Amygdala (tissue), 56 donors: ENCODE data around the gene PNMA8C.
"Not testable (repeated sequence)": the region's sequence is repeated elsewhere in the genome, so short reads cannot be mapped to it uniquely, and the experiment has no call there.

Experiments
- DNase-seq, 56 donors: peaks; one replicate each; lab custom pipeline; 2025; lab: John Stamatoyannopoulos, UW

Gene PNMA8C

GRCh38 chr19:46412650-46413261 is 16.0 kb downstream of the PNMA8C start:
- no peak for DNase-seq

GRCh38 chr19:46411925-46412649 is 16.6 kb downstream of the PNMA8C start:
- no peak for DNase-seq

GRCh38 chr19:46411088-46411924 is 17.4 kb downstream of the PNMA8C start:
- no peak for DNase-seq

- DNase-seq: no peak
These were observed 18.3 kb downstream of the PNMA8C start for GRCh38 chr19:46410205-46411087.

GRCh38 chr19:46409191-46409590 is 19.5 kb downstream of the PNMA8C start:
- no peak for DNase-seq

- DNase-seq: peak in 23 of 56 donors; percentile 11 to 71 (median 40)
These were observed 20.1 kb downstream of the PNMA8C start for GRCh38 chr19:46408664-46409039.

- peak in 1 of 56 donors; percentile 40 for DNase-seq
These were observed 20.7 kb downstream of the PNMA8C start for GRCh38 chr19:46407856-46408663.

- DNase-seq: no peak
These were observed 21.8 kb downstream of the PNMA8C start for GRCh38 chr19:46406976-46407375.

GRCh38 chr19:46404753-46405468 is 23.8 kb downstream of the PNMA8C start:
- DNase-seq: no peak

- peak in 16 of 56 donors; percentile 11 to 51 (median 30) for DNase-seq
These were observed 24.5 kb downstream of the PNMA8C start for GRCh38 chr19:46404055-46404752.

- DNase-seq: no peak
These were observed 26.0 kb downstream of the PNMA8C start for GRCh38 chr19:46402725-46403124.

- DNase-seq: not testable (repeated sequence)
These were observed 30.8 kb downstream of the PNMA8C start for GRCh38 chr19:46397801-46398479.

GRCh38 chr19:46394402-46394797 is 34.3 kb downstream of the PNMA8C start:
- no peak for DNase-seq

GRCh38 chr19:46393456-46394401 is 35.0 kb downstream of the PNMA8C start:
- DNase-seq: no peak

- DNase-seq: no peak
These were observed 35.9 kb downstream of the PNMA8C start for GRCh38 chr19:46392837-46393236.

- DNase-seq: peak in 9 of 56 donors; percentile 14 to 36 (median 22)
These were observed 36.4 kb downstream of the PNMA8C start for GRCh38 chr19:46392252-46392801.
